ENCODE data around the gene FOXQ1. TPM values are rescaled to one million over a fixed set of nuclear protein-coding genes. Genes with fewer than 3 reads are reported as not detected.
"Not testable (repeated sequence)": the region's sequence is repeated elsewhere in the genome, so short reads cannot be mapped to it uniquely, and the experiment has no call there.

Gene FOXQ1
- total RNA-seq, 4 donors from 2014 or later = not detected

DNA sequence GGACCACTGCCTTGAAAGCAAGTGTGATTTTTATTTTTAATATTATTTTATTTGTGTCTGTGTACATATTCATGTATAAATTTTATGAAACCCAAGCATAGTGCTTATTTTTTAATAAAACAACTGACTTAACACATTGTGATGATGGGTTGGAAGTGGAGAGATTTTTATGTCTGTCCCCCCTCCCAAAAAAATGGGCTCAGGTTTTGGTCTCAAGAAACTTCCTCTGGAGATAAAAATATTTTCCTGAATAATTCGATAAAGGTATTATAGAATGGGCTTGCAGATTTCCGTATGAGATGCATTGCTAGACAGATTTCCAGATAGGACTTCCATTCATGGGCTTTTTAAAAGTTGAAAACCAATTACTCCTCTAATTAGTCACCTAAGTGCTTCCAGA is 2.7 kb downstream of the FOXQ1 start:
- no peak for TF ChIP-seq CTCF (IDR thresholded peaks at IDR 0.05)
- DNase-seq (ENCODE audit: low spot score) = no peak
- ATAC-seq (ENCODE audit: low FRiP score) = no peak

- no peak for DNase-seq (ENCODE audit: low spot score)
- no peak for TF ChIP-seq CTCF (IDR thresholded peaks at IDR 0.05)
- no peak for ATAC-seq (ENCODE audit: low FRiP score)
These were observed 3.3 kb downstream of the FOXQ1 start for GRCh38 chr6:1315201-1315559.

DNA sequence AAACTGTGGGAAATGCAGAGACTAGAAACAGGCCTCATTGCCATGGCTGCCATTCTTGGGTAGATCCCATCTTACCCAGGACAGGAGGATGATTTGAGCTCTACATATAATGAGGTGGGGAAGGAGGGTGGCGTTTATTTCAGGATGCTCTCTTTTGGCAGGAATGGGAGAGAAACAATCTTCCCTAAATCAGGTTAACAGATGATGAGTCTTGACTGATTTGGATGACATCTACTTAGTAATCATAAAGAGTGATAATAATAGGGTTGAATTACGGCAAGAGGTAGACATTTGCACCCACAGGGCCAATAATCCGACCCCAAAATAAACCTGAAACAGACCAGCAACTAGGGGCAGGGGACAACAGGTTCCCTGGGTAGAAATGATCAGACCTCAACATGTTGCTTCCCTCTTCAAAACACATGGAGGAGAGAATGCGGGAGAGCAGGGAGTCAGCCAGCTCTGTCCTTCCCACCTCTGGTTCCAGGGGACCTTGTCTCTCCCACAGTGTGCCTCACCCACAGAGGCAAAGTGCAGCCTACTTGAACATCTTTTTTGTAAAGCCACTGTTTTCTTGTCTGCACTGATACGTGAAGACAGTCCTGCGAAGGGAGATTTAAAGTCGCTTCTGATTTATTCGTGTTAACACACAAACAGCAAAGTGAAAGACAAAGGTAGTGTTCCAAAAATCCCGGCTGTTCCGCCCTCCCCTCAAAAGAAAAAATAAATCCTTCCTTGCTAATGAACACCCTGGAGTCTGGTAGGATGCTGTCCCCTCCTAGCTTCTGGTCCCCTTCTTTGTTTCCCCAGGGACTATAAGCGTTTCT is 3.9 kb downstream of the FOXQ1 start:
- no peak for TF ChIP-seq CTCF (IDR thresholded peaks at IDR 0.05)
- DNase-seq (ENCODE audit: low spot score) (no peak), ATAC-seq (ENCODE audit: low FRiP score) (no peak)

- ATAC-seq (ENCODE audit: low FRiP score) = no peak
- DNase-seq (ENCODE audit: low spot score) = no peak
- TF ChIP-seq CTCF (IDR thresholded peaks at IDR 0.05) = no peak
These were observed 4.6 kb downstream of the FOXQ1 start for GRCh38 chr6:1316489-1316971.

- no peak for ATAC-seq (ENCODE audit: low FRiP score)
- TF ChIP-seq CTCF (IDR thresholded peaks at IDR 0.05) = no peak
- DNase-seq (ENCODE audit: low spot score) = no peak
These were observed 5.5 kb downstream of the FOXQ1 start for GRCh38 chr6:1317302-1317815.

DNA sequence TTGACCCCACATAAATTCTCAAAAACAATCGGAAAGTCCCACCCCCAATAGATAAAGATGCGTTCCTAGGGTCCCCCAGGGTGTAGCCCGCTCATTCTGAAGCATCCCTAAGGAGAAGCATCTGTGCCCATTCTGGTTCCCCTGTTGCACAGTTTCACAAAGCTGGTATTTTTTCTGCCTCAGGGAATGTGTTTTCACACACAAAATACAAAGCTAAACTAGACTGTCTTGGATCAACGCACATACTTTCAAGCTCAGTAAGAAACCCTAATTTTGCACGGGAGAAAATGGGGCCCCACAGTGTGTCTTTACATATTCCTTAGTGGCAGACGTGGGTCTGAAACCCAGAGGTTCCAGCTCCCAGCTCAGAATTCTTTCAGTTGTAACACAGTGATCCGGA is 6.1 kb downstream of the FOXQ1 start:
- TF ChIP-seq CTCF (IDR thresholded peaks at IDR 0.05) = no peak
- ATAC-seq (ENCODE audit: low FRiP score) (no peak), DNase-seq (ENCODE audit: low spot score) (no peak)

GRCh38 chr6:1318584-1318983 is 6.7 kb downstream of the FOXQ1 start:
- ATAC-seq (ENCODE audit: low FRiP score); DNase-seq (ENCODE audit: low spot score): not testable (repeated sequence)

Measured in omental fat pad (tissue), 4 donors.